ENCODE data around the gene COL4A4.

- TF ChIP-seq, protein P1, sequence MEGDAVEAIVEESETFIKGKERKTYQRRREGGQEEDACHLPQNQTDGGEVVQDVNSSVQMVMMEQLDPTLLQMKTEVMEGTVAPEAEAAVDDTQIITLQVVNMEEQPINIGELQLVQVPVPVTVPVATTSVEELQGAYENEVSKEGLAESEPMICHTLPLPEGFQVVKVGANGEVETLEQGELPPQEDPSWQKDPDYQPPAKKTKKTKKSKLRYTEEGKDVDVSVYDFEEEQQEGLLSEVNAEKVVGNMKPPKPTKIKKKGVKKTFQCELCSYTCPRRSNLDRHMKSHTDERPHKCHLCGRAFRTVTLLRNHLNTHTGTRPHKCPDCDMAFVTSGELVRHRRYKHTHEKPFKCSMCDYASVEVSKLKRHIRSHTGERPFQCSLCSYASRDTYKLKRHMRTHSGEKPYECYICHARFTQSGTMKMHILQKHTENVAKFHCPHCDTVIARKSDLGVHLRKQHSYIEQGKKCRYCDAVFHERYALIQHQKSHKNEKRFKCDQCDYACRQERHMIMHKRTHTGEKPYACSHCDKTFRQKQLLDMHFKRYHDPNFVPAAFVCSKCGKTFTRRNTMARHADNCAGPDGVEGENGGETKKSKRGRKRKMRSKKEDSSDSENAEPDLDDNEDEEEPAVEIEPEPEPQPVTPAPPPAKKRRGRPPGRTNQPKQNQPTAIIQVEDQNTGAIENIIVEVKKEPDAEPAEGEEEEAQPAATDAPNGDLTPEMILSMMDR (IDR thresholded peaks at IDR 0.05; ENCODE audit: low read length), result no peak
- TF ChIP-seq EZH2phosphoT487 (IDR thresholded peaks at IDR 0.05; ENCODE audit: low read length), result no peak
These were observed 156.9 kb downstream of the COL4A4 start for GRCh38 chr2:227007148-227007547.
